Hematopoietic multipotent progenitor cell treated with erythropoietin and hydrocortisone succinate and interleukin-3 and kit ligand, for 6 days (in vitro differentiated cells): ENCODE data around the gene SYNPR.

Experiments
- DNase-seq: peaks from one replicate; pipeline ENCODE4 v3.0.0-alpha.2; 2015

SYNPR gene

DNA sequence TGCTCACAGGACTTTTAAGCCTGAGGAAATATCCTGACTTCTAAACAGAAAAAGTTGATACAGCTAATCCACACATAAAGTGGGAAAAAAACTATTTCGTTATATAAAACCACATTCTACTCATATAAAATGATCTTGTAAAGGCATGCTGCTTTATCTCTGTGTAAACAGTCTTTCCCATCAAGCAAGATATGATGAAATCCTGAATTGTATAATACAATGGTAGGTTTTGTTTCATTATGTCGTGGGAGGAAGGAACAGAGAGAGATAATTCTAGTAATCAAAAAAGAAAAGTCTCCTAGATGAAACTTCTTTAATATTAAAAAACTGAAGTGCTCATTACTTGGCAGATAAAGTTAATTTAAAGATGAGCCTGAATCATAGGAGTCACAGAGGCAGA, 281.8 kb downstream of the SYNPR start:
- no peak for DNase-seq

DNA sequence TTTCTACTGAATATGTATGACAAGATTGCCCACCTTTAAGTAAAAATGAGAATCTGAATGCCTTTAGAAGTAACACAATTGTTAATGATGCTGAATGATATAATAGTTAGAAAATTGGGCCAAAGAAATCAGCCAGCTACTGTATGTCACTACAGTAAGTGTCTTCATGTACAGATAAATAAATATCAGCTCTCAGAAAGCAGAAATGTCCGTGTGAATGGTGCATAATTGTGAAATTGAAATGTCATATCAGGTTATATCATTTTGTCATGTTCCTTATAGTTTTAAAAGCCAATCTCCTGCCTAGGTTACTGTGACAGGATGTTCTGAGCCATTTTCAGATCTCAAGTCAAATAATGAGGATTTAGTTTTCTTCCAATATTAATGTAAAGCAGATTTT, 283.8 kb downstream of the SYNPR start:
- DNase-seq = no peak

- no peak for DNase-seq
Observed at GRCh38 chr3:63562323-63562722, 284.2 kb downstream of the SYNPR start.

DNA sequence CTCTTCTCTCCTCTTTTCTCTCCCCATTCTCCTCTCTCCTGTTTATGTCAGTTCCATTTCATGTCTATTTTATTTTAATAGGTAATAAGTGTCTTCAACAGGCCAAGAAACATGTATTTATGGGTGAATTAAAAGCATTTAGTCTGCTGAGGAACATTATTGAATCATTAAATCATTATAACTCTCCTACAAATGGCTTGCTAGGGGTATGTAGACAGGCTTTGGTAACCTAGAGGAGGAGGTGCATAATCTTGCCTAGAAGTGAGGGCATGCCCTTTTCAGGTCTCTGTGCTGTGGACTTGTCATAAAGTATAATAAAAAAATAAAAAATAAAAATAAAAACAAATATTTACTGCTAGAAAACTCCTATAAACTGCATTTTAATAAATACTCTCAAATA, 285.5 kb downstream of the SYNPR start:
- no peak for DNase-seq

GRCh38 chr3:63565220-63565619, 287.1 kb downstream of the SYNPR start:
- DNase-seq = no peak

DNA sequence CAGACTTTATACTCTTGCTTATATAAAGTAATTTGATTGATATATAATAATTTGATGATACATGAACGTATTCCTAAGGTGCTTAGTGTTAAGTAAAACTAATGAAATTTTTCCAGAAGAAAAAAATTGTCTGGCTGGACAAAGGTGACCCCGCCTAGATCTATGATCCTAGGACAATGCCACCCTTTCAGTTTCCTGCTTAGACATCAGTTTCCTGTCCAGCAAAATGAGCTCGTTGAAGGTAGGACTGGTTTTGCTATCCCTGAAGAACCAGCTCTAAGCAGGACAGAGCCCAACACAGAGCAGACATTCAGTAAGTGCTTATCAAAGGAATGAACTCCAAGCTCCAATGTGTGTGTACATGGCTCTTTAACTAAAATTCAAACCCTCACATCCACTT, 293.6 kb downstream of the SYNPR start:
- no peak for DNase-seq

DNA sequence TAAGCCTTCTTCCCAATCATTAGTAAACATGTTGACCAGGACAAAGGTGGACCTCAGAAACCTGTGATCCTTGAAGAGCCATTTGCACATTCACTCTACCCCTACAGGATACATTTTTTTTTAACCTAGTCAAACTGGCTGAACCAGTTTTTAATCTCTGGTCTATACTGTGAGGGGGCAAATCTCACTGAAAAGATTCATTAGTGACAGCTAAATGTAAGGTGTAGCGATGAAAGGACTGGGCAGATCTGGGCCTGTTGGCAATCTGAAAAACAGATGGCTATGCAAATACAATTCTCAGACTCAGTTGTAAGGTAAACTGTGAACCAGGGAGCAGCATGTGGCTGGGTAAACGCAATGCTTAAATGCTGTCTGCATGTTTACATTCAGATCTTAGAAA, 298.7 kb downstream of the SYNPR start:
- no peak for DNase-seq

DNA sequence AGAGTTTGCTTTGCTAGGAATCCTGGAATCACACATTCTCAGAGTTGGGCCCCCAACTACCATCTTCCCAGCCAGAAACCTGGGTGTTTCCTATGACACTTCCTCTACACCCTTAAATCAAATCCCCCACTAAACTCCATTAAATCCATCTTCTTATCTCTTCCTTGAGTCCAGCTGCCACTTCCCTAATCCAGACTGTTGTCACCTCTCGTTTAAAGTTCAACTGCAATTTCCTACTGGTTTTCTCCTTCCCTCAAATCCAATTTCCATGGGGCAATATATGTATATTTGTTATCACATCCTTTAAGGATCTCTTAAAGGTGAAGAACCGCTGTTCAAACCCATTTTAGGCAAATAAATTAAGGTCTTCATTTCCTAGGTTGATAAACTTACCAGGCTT, 300.8 kb downstream of the SYNPR start:
- no peak for DNase-seq

- no peak for DNase-seq
Observed at GRCh38 chr3:63580151-63580550, 302.0 kb downstream of the SYNPR start.

GRCh38 chr3:63582943-63583500, 304.9 kb downstream of the SYNPR start:
- DNase-seq = no peak

DNA sequence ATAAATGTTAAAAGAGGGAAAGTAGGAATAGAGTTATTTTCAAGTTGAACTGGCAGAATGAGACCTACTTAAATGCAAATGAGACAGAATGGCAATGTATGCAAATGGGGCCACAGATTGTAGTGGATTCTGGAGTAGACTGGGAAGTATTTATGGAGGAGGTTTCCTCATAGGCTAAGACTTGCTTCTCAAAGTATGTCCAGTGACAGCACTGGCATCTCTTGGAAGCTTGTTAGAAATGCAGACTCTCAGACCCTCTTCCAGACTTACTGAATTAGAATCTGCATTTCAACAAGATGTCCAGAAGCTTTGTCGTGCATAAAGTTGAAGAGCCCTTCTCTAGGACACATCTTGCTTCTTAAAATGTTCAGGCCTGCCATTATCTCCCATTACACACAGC, 306.6 kb downstream of the SYNPR start:
- DNase-seq = no peak

DNA sequence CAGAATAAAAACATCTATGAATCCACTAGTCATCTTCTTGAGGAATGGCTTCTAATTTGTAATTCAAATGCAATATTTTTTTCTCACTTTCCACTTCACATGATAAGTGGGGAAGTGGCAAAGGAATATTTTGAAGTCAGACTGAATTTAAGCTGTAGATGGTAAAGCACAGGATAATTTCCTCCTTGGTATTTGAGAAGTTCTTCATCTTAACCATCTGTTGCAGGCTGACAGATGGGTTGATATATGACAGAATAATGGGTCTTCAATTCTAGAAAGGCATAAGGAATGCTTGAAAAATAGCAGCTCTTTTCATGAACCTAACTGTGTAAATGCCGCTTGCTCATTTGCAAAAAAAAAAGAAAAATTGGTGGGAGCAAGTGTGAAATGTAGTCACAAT, 307.8 kb downstream of the SYNPR start:
- no peak for DNase-seq

DNA sequence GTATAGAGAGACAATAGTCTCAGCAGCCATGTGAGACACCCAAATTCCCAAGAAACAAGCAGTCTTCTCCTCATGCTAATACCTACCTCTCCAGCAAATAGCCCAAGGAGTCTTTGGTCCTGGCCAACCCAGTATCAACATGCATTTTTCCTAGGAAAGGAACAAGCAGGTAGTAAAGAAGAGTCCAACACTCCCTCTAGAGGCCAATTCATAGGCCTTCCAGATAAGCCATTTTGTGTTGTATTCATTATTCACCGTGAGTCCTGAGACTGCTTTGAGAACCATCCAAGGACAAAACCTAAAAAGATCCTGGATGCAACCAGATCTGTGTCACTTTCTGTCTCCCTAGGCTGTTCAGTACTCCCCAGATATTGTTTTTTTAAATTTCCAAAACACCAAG, 310.8 kb downstream of the SYNPR start:
- peak; percentile 1 for DNase-seq

DNA sequence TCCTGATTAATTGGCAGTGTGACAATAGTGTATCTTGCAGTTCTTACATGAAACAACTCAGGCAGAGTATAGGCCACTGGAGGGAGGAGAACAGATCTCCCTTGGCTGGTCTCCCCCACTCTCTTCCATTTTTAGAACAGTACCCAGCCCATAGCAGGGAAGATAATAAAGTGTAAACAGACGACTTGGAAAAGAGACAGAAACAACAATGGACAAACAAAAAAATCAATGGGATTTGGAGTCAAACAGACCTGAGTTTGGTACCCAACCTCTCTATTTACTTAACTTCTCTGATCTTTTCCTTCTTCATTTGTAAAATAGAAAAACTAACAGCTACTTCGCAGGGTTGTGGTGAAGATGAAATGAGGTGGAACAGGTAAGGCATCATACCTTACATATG, 315.7 kb downstream of the SYNPR start:
- DNase-seq = no peak

DNA sequence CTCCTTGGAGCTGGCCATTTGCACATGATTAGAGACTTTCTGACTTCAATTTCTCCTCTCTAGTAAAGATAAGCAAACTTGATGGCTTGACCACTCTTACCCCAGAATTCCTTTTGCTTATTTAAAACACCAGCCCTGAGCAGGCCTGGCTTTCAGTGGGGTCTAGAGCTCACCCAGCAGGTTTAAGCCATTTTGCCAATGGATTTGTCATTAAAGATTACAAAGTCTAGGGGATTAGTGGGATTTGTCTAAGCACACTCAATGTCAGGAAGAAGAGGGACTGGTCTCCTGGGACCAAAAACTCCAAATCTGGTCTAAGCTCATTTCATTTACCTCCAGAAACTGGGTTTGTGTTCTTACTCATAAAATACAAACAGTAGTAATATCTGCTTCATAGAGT, 317.1 kb downstream of the SYNPR start:
- no peak for DNase-seq

- DNase-seq = no peak
Observed at GRCh38 chr3:63597019-63597418, 318.9 kb downstream of the SYNPR start.

DNA sequence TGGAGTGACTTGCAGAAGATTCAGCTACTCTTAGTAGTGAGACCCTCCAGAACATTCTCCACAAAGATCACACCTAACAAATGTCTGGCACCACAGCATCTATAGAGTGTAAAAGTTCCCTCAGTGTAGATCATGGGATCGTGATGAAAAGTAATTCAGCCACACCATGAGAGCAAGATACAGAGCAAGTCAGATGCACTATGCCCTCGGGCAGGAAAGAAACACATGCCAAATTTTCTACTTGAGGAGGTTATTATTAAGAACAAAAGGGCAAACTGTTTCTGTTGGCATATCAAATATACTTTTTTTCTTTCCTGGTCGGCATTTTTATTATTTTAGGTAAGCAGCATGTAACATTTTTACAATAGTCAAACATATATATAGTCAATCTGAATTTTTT, 329.6 kb downstream of the SYNPR start:
- DNase-seq = no peak

GRCh38 chr3:63609408-63609807, 331.3 kb downstream of the SYNPR start:
- no peak for DNase-seq

DNA sequence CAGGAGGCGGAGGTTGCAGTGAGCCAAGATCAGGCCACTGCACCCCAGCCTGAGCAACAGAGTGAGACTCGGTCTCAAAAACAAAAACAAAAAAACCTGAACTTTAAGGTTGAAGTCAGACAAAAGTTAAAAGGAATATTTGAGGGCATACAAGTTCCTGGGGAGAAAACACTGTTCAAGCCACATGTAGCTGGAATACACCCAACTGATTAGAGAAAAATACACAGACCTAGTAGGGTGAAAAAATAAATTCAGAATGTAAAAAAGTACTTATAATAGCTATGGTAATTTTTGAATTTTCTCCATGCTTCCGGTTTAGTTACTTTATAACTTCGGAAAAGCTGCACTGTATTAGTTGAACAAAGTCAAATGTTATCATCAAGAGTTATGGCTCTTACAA, 331.7 kb downstream of the SYNPR start:
- DNase-seq = no peak

- DNase-seq = no peak
Observed at GRCh38 chr3:63611382-63611781, 333.3 kb downstream of the SYNPR start.

DNA sequence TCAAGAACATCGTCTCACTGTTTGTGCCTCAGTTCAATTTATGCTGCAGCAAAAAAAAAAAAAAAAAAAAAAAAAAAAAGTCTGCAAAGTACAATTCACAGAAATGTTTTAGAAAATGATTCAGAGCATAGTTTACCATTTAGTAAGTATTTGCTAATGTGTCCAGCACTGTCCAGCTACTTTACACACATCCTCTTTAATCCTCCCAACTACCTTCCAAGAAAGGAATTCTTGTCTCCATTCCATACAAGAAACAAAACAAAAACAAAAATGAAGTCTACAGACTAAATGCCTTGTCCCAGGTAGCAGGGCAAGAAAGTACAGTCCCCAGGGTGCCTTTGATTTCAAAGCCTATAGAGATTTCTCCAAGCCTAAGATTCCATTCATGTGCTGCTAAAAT, 335.5 kb downstream of the SYNPR start:
- no peak for DNase-seq

GRCh38 chr3:63617391-63617790, 339.3 kb downstream of the SYNPR start:
- no peak for DNase-seq

- no peak for DNase-seq
Observed at GRCh38 chr3:63624941-63625560, 346.9 kb downstream of the SYNPR start.

- no peak for DNase-seq
Observed at GRCh38 chr3:63631670-63632069, 353.6 kb downstream of the SYNPR start.

DNA sequence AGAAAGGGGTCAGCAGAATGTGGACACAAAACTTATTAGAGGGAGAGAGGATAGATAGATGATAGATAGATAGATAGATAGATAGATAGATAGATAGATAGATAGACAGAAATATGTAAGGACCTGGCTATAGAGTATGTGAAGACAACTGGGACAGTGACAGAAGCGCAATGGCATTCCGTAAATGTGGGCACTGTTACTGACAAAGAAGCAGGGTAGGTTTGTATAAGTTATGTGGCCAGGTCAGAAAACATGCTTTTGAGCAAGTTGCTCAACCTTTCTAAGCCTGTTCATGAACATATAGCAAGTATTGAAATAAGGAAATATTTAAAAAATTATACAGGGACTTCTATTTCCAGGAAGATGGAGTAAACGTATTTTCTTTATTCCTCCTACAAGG, 357.1 kb downstream of the SYNPR start:
- DNase-seq = no peak

DNA sequence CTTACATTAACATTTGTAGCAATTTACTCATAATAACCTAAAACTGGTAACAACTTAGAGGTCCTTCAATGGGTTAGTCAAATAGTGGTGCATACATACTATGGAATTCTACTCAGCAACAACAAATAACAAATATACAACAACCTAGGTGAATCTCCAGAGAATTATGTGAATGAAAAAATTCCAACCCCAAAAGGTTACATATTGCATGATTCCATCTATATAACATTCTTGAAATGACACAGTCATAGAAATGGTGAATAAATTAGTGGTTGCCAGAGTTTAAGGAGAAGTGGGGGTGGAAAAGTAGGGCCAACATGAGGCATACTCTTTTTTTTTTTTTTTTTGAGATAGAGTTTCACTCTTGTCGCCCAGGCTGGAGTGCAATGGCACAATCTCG, 361.7 kb downstream of the SYNPR start:
- DNase-seq = no peak
